ENCODE data around the gene CHI3L1.

The CHI3L1 gene

DNA sequence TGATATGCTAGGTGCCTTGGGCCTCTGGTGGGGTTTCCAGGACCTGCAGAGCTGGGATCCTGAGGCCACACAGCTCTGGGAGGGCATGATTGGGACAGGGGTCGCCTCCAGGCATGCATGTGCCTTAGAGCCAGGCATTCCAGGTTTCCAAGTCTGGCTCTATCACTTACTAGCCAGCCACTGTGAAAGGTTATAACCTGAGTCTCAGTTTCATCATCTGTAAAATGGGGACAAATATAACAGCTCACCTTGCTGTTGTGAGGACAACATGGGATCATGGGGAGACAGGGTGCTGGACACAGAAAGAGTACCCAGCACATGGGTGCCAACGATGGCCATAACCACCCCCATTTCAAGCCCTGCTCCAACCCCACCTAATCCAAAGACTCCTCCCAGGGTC is 2.7 kb downstream of the CHI3L1 start:
- Histone ChIP-seq H3K9me3 (ENCODE audit: control insufficient read depth in 2 of 2, low read length in 2 of 2) (no peaks in the 10 kb centered on the region), H3K4me3 (ENCODE audit: low read length in 2 of 2) (no peak overlapping the region), H3K36me3 (ENCODE audit: control insufficient read depth in 2 of 2, insufficient read depth in 2 of 2, low read length in 2 of 2) (no peaks in the 10 kb centered on the region), H3K27me3 (ENCODE audit: control insufficient read depth in 2 of 2, insufficient read depth in 2 of 2, low read length in 2 of 2) (peaks cover 0 to 2% of the 10 kb centered on the region in 2 donors), H3K4me1 (ENCODE audit: control insufficient read depth in 2 of 2, insufficient read depth in 2 of 2, low read length in 2 of 2) (peaks cover 0 to 4% of the 10 kb centered on the region in 2 donors), H3K9ac (ENCODE audit: low read depth in 1 of 2, low read length in 2 of 2) (no peak overlapping the region), H3K27ac (ENCODE audit: low read depth in 2 of 2, low read length in 2 of 2) (no peak overlapping the region)

DNA sequence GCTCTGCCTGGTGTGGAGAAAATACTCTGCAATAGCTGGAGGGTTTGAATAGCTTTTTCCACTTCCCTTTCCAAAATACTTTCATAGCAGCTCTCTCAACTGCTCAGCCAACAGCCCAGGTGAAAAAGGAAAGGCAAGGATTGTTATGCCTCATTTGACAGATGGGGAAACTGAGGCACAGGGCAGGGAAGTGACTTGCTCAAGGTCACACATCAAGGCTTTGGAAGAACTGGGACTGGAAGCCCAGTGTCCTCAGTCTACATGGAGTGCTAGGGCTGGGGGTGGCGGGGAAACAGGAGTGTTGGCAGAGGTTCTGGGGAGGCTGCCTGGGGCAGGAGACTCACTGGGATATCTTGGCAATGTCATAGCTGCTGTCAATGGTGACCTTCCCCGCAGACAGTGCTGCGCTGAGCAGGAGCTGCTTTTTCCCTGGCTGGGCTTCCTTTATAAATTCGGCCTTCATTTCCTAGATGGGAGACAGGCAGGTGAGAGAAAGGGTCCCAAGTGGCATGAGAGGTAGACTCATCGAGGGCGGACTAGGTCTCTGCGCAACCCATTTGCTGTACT is 4.0 kb downstream of the CHI3L1 start:
- no peaks in the 10 kb centered on the region for H3K36me3 ChIP-seq (ENCODE audit: control insufficient read depth in 2 of 2, insufficient read depth in 2 of 2, low read length in 2 of 2)
- no peak overlapping the region for H3K27ac ChIP-seq (ENCODE audit: low read depth in 2 of 2, low read length in 2 of 2)
- no peaks in the 10 kb centered on the region for H3K9me3 ChIP-seq (ENCODE audit: control insufficient read depth in 2 of 2, low read length in 2 of 2)
- peaks cover 0 to 2% of the 10 kb centered on the region in 2 donors for H3K27me3 ChIP-seq (ENCODE audit: control insufficient read depth in 2 of 2, insufficient read depth in 2 of 2, low read length in 2 of 2)
- H3K4me3 ChIP-seq (ENCODE audit: low read length in 2 of 2), result no peak overlapping the region
- no peak overlapping the region for H3K9ac ChIP-seq (ENCODE audit: low read depth in 1 of 2, low read length in 2 of 2)
- H3K4me1 ChIP-seq (ENCODE audit: control insufficient read depth in 2 of 2, insufficient read depth in 2 of 2, low read length in 2 of 2), result peaks cover 2 to 7% of the 10 kb centered on the region in 2 donors

DNA sequence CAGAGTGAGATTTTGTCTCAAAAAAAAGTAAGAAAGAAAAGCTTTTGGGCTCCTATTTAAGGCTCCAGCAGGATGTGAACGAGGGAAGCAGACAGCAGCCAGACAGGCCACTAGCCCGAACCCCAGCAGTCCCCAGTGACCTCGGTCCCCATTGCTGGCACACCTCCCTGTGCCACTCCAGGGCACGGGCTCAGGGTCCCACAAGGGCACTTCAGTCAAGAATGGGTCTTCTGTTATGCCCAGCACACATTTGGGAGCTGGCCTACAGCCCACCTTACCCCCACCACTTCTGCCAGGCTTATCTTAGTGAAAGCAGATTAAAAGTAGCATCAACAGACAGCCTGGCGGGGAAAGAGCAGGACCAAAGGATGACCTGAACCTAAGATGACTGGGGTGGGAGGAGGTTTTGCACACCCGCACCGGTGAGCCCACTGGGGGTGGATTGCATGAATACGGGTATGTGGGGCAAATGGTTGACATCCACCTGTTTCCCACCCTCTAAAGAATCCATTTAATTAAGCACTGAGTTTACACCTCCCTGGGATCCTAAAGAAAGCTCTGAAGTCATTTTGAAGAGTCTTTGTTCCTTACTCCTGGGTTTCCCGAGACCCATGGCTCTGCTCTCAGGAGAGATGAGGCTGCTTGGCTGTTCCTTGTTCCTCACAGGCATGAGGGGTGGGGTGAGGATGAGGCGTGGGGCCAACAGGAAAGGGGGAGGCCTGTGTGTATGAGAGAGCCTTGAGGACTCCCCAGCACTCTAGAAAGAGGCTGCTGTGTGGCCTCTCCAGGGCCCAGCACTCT is 4.7 kb downstream of the CHI3L1 start:
- H3K4me1 ChIP-seq (ENCODE audit: control insufficient read depth in 2 of 2, insufficient read depth in 2 of 2, low read length in 2 of 2), result peaks cover 3 to 7% of the 10 kb centered on the region in 2 donors
- H3K36me3 ChIP-seq (ENCODE audit: control insufficient read depth in 2 of 2, insufficient read depth in 2 of 2, low read length in 2 of 2), result no peaks in the 10 kb centered on the region
- H3K27ac ChIP-seq (ENCODE audit: low read depth in 2 of 2, low read length in 2 of 2), result no peak overlapping the region
- no peak overlapping the region for H3K4me3 ChIP-seq (ENCODE audit: low read length in 2 of 2)
- peaks cover 0 to 2% of the 10 kb centered on the region in 2 donors for H3K27me3 ChIP-seq (ENCODE audit: control insufficient read depth in 2 of 2, insufficient read depth in 2 of 2, low read length in 2 of 2)
- no peak overlapping the region for H3K9ac ChIP-seq (ENCODE audit: low read depth in 1 of 2, low read length in 2 of 2)
- H3K9me3 ChIP-seq (ENCODE audit: control insufficient read depth in 2 of 2, low read length in 2 of 2), result no peaks in the 10 kb centered on the region

DNA sequence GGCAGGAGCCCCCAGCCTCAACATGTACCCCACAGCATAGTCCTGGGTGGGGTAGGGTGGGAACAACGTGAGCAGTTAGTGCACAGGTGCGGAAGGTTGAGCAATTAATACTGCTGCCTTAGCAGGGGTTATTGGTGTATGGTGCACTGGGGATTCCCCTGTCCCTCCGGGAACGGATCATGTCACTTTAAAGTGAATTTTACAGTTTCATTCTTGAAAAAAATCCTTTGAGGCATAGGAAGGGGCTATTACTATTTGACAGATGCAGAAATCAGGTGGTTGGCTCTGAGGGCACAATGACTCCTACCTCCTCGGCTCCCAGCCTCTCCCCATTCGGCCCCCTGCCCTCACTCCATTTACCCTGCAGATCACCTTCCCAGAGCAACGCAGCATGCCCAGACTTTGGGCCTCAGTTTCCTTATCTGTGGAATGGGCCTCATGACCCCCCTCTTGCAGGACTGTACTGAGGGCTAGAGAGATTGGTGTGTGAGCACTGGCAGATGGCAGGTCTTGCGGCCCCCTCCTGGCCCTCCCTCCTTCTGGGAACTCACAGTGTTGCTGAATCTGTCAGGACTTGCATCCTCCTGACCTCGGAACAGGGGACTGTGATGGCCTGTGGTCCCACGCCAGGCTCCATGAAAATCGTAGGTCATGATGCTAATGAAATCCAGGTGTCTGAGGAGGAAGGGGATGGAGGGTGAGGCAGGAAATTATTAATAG is 5.7 kb downstream of the CHI3L1 start:
- H3K36me3 ChIP-seq (ENCODE audit: control insufficient read depth in 2 of 2, insufficient read depth in 2 of 2, low read length in 2 of 2), result no peaks in the 10 kb centered on the region
- H3K4me3 ChIP-seq (ENCODE audit: low read length in 2 of 2), result no peak overlapping the region
- H3K27ac ChIP-seq (ENCODE audit: low read depth in 2 of 2, low read length in 2 of 2), result no peak overlapping the region
- H3K9ac ChIP-seq (ENCODE audit: low read depth in 1 of 2, low read length in 2 of 2), result no peak overlapping the region
- H3K4me1 ChIP-seq (ENCODE audit: control insufficient read depth in 2 of 2, insufficient read depth in 2 of 2, low read length in 2 of 2), result peaks cover 3 to 5% of the 10 kb centered on the region in 2 donors
- H3K9me3 ChIP-seq (ENCODE audit: control insufficient read depth in 2 of 2, low read length in 2 of 2), result no peaks in the 10 kb centered on the region
- peaks cover 0 to 2% of the 10 kb centered on the region in 2 donors for H3K27me3 ChIP-seq (ENCODE audit: control insufficient read depth in 2 of 2, insufficient read depth in 2 of 2, low read length in 2 of 2)

- Histone ChIP-seq H3K4me3 (ENCODE audit: low read length in 2 of 2) (no peak overlapping the region), H3K9me3 (ENCODE audit: control insufficient read depth in 2 of 2, low read length in 2 of 2) (no peaks in the 10 kb centered on the region), H3K27ac (ENCODE audit: low read depth in 2 of 2, low read length in 2 of 2) (no peak overlapping the region), H3K9ac (ENCODE audit: low read depth in 1 of 2, low read length in 2 of 2) (no peak overlapping the region), H3K36me3 (ENCODE audit: control insufficient read depth in 2 of 2, insufficient read depth in 2 of 2, low read length in 2 of 2) (no peaks in the 10 kb centered on the region), H3K27me3 (ENCODE audit: control insufficient read depth in 2 of 2, insufficient read depth in 2 of 2, low read length in 2 of 2) (no peaks in the 10 kb centered on the region), H3K4me1 (ENCODE audit: control insufficient read depth in 2 of 2, insufficient read depth in 2 of 2, low read length in 2 of 2) (peaks cover 3 to 5% of the 10 kb centered on the region in 2 donors)
These were observed 6.9 kb downstream of the CHI3L1 start for GRCh38 chr1:203179667-203180005.

DNA sequence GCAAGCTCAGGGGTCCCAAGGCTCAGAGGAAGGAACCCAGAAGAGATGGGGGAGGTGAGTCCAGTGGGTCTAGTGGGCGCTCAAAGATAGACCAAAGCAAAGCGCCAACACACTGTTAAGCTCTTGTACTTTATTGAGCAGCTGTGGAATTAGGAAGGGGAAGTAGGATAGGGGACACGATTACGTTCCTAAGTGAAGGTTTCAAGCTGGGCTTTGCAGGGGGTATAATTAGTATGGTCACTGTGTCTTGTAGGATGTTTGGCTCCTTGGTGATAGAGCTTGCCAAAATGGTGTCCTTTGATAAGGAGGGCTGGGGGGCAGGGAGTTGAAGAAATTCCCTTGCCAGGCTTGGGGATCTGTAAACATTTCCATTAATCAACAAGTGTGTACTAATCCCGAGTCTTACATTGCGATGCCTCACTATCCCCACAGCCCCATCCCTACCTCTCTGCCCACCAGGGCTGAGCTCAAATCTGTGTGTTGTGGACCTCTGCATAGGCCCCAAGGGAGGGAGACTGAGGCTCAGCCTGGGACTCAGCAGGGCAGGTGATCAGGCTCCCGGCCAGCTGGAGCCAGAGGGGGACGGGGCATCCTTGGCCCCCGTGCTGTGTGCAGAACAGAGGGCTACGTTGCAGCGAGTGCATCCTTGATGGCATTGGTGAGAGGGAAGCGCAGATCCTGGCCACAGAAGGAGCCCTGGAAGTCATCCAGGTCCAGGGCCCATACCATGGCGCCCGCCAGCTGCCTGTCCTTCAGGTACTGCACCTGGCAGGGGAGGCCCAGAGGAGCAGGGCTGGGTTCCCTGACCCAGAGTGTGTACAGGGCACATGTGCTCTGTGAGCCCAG is 7.5 kb downstream of the CHI3L1 start:
- H3K36me3 ChIP-seq (ENCODE audit: control insufficient read depth in 2 of 2, insufficient read depth in 2 of 2, low read length in 2 of 2), result no peaks in the 10 kb centered on the region
- peaks cover 3 to 5% of the 10 kb centered on the region in 2 donors for H3K4me1 ChIP-seq (ENCODE audit: control insufficient read depth in 2 of 2, insufficient read depth in 2 of 2, low read length in 2 of 2)
- H3K4me3 ChIP-seq (ENCODE audit: low read length in 2 of 2), result no peak overlapping the region
- no peaks in the 10 kb centered on the region for H3K9me3 ChIP-seq (ENCODE audit: control insufficient read depth in 2 of 2, low read length in 2 of 2)
- H3K9ac ChIP-seq (ENCODE audit: low read depth in 1 of 2, low read length in 2 of 2), result no peak overlapping the region
- no peaks in the 10 kb centered on the region for H3K27me3 ChIP-seq (ENCODE audit: control insufficient read depth in 2 of 2, insufficient read depth in 2 of 2, low read length in 2 of 2)
- H3K27ac ChIP-seq (ENCODE audit: low read depth in 2 of 2, low read length in 2 of 2), result no peak overlapping the region

DNA sequence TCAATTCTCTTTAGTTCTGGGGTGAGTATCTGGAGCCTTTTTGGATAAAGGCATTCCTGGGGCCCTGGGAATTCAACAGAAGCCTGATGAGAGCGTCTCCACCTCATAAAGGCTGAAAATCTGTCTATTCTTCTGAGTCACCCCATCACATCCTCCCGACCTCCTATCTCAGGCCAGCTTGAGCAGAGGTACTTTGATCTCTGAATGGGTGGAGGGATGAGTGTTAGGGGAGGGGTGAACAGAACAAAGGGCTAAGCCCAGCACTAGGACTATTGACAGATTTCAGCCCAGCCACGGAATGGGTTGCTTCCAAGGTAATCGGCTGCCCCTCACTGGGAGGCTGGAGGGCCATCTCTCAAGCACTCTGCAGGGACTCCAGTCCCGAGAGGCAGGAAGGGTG is 8.4 kb downstream of the CHI3L1 start:
- Histone ChIP-seq H3K4me1 (ENCODE audit: control insufficient read depth in 2 of 2, insufficient read depth in 2 of 2, low read length in 2 of 2) (peaks cover 3 to 5% of the 10 kb centered on the region in 2 donors), H3K36me3 (ENCODE audit: control insufficient read depth in 2 of 2, insufficient read depth in 2 of 2, low read length in 2 of 2) (no peaks in the 10 kb centered on the region), H3K27ac (ENCODE audit: low read depth in 2 of 2, low read length in 2 of 2) (no peak overlapping the region), H3K27me3 (ENCODE audit: control insufficient read depth in 2 of 2, insufficient read depth in 2 of 2, low read length in 2 of 2) (no peaks in the 10 kb centered on the region), H3K9me3 (ENCODE audit: control insufficient read depth in 2 of 2, low read length in 2 of 2) (no peaks in the 10 kb centered on the region), H3K4me3 (ENCODE audit: low read length in 2 of 2) (no peak overlapping the region), H3K9ac (ENCODE audit: low read depth in 1 of 2, low read length in 2 of 2) (no peak overlapping the region)

DNA sequence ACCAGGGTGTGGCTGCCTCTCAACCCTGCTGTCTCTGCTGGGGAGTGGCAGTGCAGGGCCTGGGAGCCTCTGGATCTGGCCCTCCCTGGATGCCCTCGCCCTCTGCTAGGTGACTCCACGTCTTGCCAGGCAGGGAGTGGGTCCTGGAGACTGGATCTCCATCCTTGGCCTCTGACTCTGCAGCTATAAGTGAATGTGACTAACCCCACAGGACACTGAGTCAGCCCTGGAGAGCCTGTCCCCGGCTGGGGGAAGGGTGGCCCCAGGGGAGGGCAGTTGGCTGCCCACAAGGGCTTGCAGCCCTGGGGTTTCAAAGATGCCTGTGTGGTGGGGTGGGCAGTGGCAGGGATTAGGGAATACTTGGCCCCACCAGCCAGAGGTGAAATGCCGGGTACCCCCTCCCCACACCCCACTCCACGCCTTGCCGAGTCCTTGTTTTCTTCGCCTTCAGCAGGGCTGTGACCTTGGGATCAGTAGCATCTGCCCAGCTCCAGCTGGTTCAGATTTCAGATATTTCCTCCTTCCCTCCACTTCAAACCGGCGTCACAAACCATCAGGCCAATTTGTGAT is 8.9 kb downstream of the CHI3L1 start:
- Histone ChIP-seq H3K4me1 (ENCODE audit: control insufficient read depth in 2 of 2, insufficient read depth in 2 of 2, low read length in 2 of 2) (peaks cover 3 to 5% of the 10 kb centered on the region in 2 donors), H3K9ac (ENCODE audit: low read depth in 1 of 2, low read length in 2 of 2) (no peak overlapping the region), H3K4me3 (ENCODE audit: low read length in 2 of 2) (no peak overlapping the region), H3K27me3 (ENCODE audit: control insufficient read depth in 2 of 2, insufficient read depth in 2 of 2, low read length in 2 of 2) (no peaks in the 10 kb centered on the region), H3K27ac (ENCODE audit: low read depth in 2 of 2, low read length in 2 of 2) (no peak overlapping the region), H3K9me3 (ENCODE audit: control insufficient read depth in 2 of 2, low read length in 2 of 2) (no peaks in the 10 kb centered on the region), H3K36me3 (ENCODE audit: control insufficient read depth in 2 of 2, insufficient read depth in 2 of 2, low read length in 2 of 2) (no peaks in the 10 kb centered on the region)

DNA sequence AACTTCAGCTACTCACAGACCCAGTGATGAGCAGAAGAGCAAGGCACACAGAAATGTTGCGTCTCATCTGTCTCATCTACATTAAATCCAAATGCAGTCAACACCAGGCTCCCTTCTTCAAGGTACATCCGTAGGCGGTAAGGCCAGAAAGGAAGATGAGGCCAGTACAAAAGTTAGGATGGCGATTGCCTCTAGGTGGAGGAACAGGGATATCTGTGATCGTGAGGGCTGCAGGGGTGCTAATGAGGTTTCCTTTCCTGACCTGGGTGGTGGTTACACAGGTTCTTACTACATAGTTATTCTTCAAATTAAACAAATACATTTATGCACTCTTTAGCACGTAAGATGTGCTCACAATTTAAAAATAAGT is 9.5 kb downstream of the CHI3L1 start:
- Histone ChIP-seq H3K36me3 (ENCODE audit: control insufficient read depth in 2 of 2, insufficient read depth in 2 of 2, low read length in 2 of 2) (no peaks in the 10 kb centered on the region), H3K27me3 (ENCODE audit: control insufficient read depth in 2 of 2, insufficient read depth in 2 of 2, low read length in 2 of 2) (no peaks in the 10 kb centered on the region), H3K4me1 (ENCODE audit: control insufficient read depth in 2 of 2, insufficient read depth in 2 of 2, low read length in 2 of 2) (peaks cover 3 to 5% of the 10 kb centered on the region in 2 donors), H3K9me3 (ENCODE audit: control insufficient read depth in 2 of 2, low read length in 2 of 2) (no peaks in the 10 kb centered on the region), H3K4me3 (ENCODE audit: low read length in 2 of 2) (no peak overlapping the region), H3K9ac (ENCODE audit: low read depth in 1 of 2, low read length in 2 of 2) (no peak overlapping the region), H3K27ac (ENCODE audit: low read depth in 2 of 2, low read length in 2 of 2) (no peak overlapping the region)

Data from mucosa of rectum (tissue), 2 donors.